Uterus (tissue), 2 donors: ENCODE measurements around the gene PTGER1.

Experiments used
- CTCF ChIP-seq, 4 experiments: fragments of 200-600 bp in 2 of 4; fragments of 450-650 bp in 2 of 4; sonication (generic) in 2 of 4; IDR thresholded peaks; one replicate each; pipeline ENCODE4 v1.5.1; 2016 to 2019; ENCODE audit warnings: antibody characterized with exemption in 4 of 4, mild to moderate bottlenecking in 2 of 4, moderate library complexity in 1 of 4
- POLR2A ChIP-seq, 2 donors: fragments of 450-650 bp; IDR thresholded peaks; one replicate each; pipeline ENCODE4 v1.6.1; 2016; ENCODE audit warnings: antibody characterized with exemption in 2 of 2, mild to moderate bottlenecking in 1 of 2, moderate library complexity in 1 of 2

GRCh38 chr19:14435320-14436050 is 39.7 kb downstream of the PTGER1 start:
- TF ChIP-seq CTCF (IDR thresholded peaks at IDR 0.05) (no peak), POLR2A (IDR thresholded peaks at IDR 0.05) (no peak)
